ENCODE data around the gene NRM.
"Not testable (repeated sequence)": the region's sequence is repeated elsewhere in the genome, so short reads cannot be mapped to it uniquely, and the experiment has no call there.

The NRM gene

GRCh38 chr6:30727920-30728553 lies 37.3 kb upstream of the NRM start:
- peak overlapping the region in 7 of 11 experiments; percentile 0 to 51 (median 20); a peak in 7 of 22 replicates for H3K9ac ChIP-seq
- peaks cover 48 to 96% (median 63%) of the 10 kb centered on the region in 10 experiments for H3K4me1 ChIP-seq
- no peak for TF ChIP-seq Cebpa-rat (IDR thresholded peaks at IDR 0.05)
- no peak overlapping the region for H3K4me3 ChIP-seq
- peak overlapping the region in 3 of 11 experiments; percentile 11 to 28 (median 19); a peak in 3 of 22 replicates for H3K27ac ChIP-seq
- peak overlapping the region in 1 of 11 experiments; percentile 34; a peak in 2 of 22 replicates for H3K4me2 ChIP-seq
- no peaks in the 10 kb centered on the region for H3K27me3 ChIP-seq
- H3K9me3 ChIP-seq (replicated peaks in 1 of 11), result no peaks in the 10 kb centered on the region
- H4K20me1 ChIP-seq, result peaks cover 83 to 100% (median 99%) of the 10 kb centered on the region in 11 experiments
- H3K36me3 ChIP-seq, result peaks cover 93 to 99% (median 98%) of the 10 kb centered on the region in 11 experiments

- Histone ChIP-seq H3K9me3 (replicated peaks in 1 of 11) (no peaks in the 10 kb centered on the region; a peak in 1 of 22 replicates), H3K27me3 (no peaks in the 10 kb centered on the region), H3K36me3 (peaks cover 93 to 99% (median 98%) of the 10 kb centered on the region in 11 experiments), H3K9ac (peak overlapping the region in 5 of 11 experiments; percentile 2 to 51 (median 28); a peak in 4 of 22 replicates), H3K4me2 (0 out of 22 replicates have a peak overlapping the region, but pooled peaks of 1 of the 11 experiments have one; percentile 34), H3K4me3 (no peak overlapping the region), H3K27ac (peak overlapping the region in 1 of 11 experiments; percentile 6; a peak in 1 of 22 replicates), H3K4me1 (peaks cover 49 to 86% (median 58%) of the 10 kb centered on the region in 10 experiments), H4K20me1 (peaks cover 86 to 100% (median 99%) of the 10 kb centered on the region in 11 experiments)
- TF ChIP-seq Cebpa-rat (IDR thresholded peaks at IDR 0.05), result no peak
These were observed 36.0 kb upstream of the NRM start for GRCh38 chr6:30726506-30727413.

DNA sequence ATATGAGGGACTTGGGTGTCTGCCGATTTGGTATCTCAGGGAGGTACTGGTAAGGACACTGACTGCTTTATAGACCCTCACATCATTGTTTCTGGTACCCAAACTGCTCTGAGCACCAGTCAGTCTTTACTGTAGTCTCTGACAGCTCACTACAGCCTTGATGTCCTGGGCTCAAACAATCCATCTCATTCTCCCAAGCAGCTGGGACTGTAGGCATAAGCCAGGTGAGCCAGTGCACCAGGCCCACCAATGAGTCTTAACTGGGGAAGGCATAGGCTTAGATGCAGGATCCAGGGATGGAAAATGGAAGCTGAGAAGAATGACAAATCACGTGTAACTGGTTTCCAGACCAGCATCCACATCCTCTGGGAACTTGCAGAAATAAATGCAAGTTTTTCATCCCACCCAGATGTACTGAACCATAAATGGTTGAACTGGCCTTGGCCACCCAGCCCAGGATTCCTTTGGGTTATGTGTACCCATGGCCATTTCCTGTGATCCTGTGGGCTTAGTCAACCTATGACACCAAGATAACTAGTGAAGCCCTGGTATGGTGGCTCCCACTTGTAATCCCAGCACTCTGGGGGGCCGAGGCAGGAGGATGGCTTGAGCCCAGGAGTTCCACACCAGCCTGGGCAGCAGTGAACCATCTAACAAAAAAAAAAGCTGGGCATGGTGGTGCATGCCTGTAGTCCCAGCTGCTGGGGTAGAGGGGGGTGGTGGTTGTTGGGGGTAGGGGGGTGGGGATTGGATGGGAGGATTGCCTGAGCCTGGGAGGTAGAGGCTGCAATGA lies 35.1 kb upstream of the NRM start:
- H3K9ac ChIP-seq, result peak overlapping the region in 5 of 11 experiments; percentile 4 to 100 (median 86); a peak in 7 of 22 replicates
- H3K27me3 ChIP-seq, result no peaks in the 10 kb centered on the region
- no peaks in the 10 kb centered on the region; a peak in 1 of 22 replicates for H3K9me3 ChIP-seq (replicated peaks in 1 of 11)
- peaks cover 87 to 94% (median 93%) of the 10 kb centered on the region in 11 experiments for H3K36me3 ChIP-seq
- peak overlapping the region in 2 of 10 experiments; percentile 2 to 89; a peak in 2 of 20 replicates for H3K4me3 ChIP-seq
- peak overlapping the region in 1 of 11 experiments; percentile 42; a peak in 1 of 22 replicates for H3K27ac ChIP-seq
- H4K20me1 ChIP-seq, result peaks cover 86 to 96% (median 94%) of the 10 kb centered on the region in 11 experiments
- no peak for TF ChIP-seq Cebpa-rat (IDR thresholded peaks at IDR 0.05)
- peak overlapping the region; percentile 76 to 96 (median 90); a peak in 20 of 22 replicates for H3K4me2 ChIP-seq
- peaks cover 41 to 78% (median 49%) of the 10 kb centered on the region in 10 experiments for H3K4me1 ChIP-seq

DNA sequence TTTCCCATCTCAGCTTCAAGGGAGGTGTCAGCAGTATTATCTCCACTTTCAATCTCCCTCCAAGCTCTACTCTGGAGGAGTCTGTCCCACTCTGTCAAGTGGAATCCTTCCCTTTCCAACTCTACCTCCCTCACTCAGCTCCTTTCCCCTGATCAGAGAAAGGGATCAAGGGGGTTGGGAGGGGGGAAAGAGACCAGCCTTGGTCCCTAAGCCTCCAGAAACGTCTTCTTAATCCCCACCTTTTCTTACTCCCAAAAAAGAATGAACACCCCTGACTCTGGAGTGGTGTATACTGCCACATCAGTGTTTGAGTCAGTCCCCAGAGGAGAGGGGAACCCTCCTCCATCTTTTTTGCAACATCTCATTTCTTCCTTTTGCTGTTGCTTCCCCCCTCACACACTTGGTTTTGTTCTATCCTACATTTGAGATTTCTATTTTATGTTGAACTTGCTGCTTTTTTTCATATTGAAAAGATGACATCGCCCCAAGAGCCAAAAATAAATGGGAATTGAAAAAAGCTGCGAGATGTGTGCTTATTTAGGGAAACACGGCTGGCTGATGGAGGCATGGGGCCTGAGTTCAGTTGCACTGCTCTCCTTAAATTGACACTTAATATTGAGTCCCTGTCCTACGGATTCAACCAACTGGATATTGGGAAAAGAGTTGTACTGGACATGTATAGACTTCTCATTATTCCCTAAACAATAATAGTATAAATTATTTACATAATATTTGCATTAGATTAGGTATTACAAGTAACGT lies 34.3 kb upstream of the NRM start:
- peak overlapping the region; percentile 76 to 96 (median 90) for H3K4me2 ChIP-seq
- H3K27ac ChIP-seq, result peak overlapping the region in 8 of 11 experiments; percentile 7 to 45 (median 14); a peak in 7 of 22 replicates
- peaks cover 79 to 88% (median 86%) of the 10 kb centered on the region in 11 experiments for H4K20me1 ChIP-seq
- no peaks in the 10 kb centered on the region; a peak in 1 of 22 replicates for H3K9me3 ChIP-seq (replicated peaks in 1 of 11)
- H3K27me3 ChIP-seq, result no peaks in the 10 kb centered on the region
- peak overlapping the region; percentile 54 to 100 (median 98); a peak in 18 of 22 replicates for H3K9ac ChIP-seq
- TF ChIP-seq Cebpa-rat (IDR thresholded peaks at IDR 0.05), result no peak
- peaks cover 32 to 70% (median 41%) of the 10 kb centered on the region in 10 experiments for H3K4me1 ChIP-seq
- peak overlapping the region in 9 of 10 experiments; percentile 36 to 98 (median 89); a peak in 15 of 20 replicates for H3K4me3 ChIP-seq
- H3K36me3 ChIP-seq, result peaks cover 79 to 86% (median 85%) of the 10 kb centered on the region in 11 experiments

- Histone ChIP-seq H4K20me1 (peaks cover 70 to 78% (median 77%) of the 10 kb centered on the region in 11 experiments), H3K9ac (peak overlapping the region; percentile 54 to 100 (median 98); a peak in 19 of 22 replicates), H3K4me1 (peaks cover 36 to 62% (median 44%) of the 10 kb centered on the region in 10 experiments), H3K4me2 (peak overlapping the region; percentile 76 to 96 (median 90)), H3K36me3 (peaks cover 69 to 76% (median 75%) of the 10 kb centered on the region in 11 experiments), H3K27ac (peak overlapping the region in 8 of 11 experiments; percentile 9 to 49 (median 14); a peak in 7 of 22 replicates), H3K4me3 (peak overlapping the region; percentile 81 to 98 (median 90); a peak in 16 of 20 replicates)
- not testable (repeated sequence) for H3K9me3 ChIP-seq (replicated peaks in 1 of 11); H3K27me3 ChIP-seq
These were observed 33.3 kb upstream of the NRM start for GRCh38 chr6:30723843-30724741.

GRCh38 chr6:30723159-30723842 lies 32.5 kb upstream of the NRM start:
- Histone ChIP-seq H4K20me1 (peaks cover 65 to 70% (median 69%) of the 10 kb centered on the region in 11 experiments), H3K4me3 (peak overlapping the region; percentile 81 to 98 (median 90); a peak in 19 of 20 replicates), H3K4me2 (peak overlapping the region; percentile 76 to 96 (median 90)), H3K36me3 (peaks cover 61 to 68% (median 67%) of the 10 kb centered on the region in 11 experiments), H3K9ac (peak overlapping the region; percentile 54 to 100 (median 98)), H3K27ac (peak overlapping the region in 7 of 11 experiments; percentile 9 to 98 (median 49); a peak in 10 of 22 replicates), H3K4me1 (peaks cover 44 to 63% (median 51%) of the 10 kb centered on the region in 10 experiments)
- H3K27me3 ChIP-seq; H3K9me3 ChIP-seq (replicated peaks in 1 of 11): not testable (repeated sequence)
